ENCODE results near the gene LBP. TPM values are rescaled to one million over a fixed set of nuclear protein-coding genes. Genes with fewer than 3 reads are reported as not detected.
"Not testable (repeated sequence)": the region's sequence is repeated elsewhere in the genome, so short reads cannot be mapped to it uniquely, and the experiment has no call there.

Gene LBP
- polyA plus RNA-seq, 3 donors from 2014 or later: not detected

DNA sequence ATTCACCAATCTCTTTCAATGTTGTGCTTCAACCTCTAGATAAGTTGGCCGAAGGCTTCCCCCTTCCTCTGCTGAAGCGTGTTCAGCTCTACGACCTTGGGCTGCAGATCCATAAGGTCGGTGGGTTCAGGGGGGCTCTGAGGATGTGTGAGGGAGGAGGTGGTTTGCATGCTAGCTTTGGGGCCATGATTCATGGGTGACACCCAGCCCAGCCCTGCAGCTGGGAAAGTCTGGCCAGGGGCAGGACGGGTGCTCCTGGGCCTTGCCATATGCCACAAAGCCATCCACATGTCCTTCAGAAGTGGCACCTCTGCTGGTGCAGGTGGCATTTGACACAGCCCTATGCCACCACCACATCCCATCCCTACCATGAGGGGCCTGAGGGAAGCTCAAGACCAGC lies 27.6 kb downstream of the LBP start:
- H3K27ac Mint-ChIP-seq: no peak overlapping the region
- peaks cover 3 to 15% (median 4%) of the 10 kb centered on the region in 3 donors for H3K27me3 Mint-ChIP-seq (ENCODE audit: low read depth in 3 of 3)
- no peaks in the 10 kb centered on the region for H3K36me3 Mint-ChIP-seq
- no peaks in the 10 kb centered on the region for H3K4me1 Mint-ChIP-seq
- DNase-seq: no peak
- H3K4me3 Mint-ChIP-seq: no peak overlapping the region
- H3K9me3 Mint-ChIP-seq: no peaks in the 10 kb centered on the region

DNA sequence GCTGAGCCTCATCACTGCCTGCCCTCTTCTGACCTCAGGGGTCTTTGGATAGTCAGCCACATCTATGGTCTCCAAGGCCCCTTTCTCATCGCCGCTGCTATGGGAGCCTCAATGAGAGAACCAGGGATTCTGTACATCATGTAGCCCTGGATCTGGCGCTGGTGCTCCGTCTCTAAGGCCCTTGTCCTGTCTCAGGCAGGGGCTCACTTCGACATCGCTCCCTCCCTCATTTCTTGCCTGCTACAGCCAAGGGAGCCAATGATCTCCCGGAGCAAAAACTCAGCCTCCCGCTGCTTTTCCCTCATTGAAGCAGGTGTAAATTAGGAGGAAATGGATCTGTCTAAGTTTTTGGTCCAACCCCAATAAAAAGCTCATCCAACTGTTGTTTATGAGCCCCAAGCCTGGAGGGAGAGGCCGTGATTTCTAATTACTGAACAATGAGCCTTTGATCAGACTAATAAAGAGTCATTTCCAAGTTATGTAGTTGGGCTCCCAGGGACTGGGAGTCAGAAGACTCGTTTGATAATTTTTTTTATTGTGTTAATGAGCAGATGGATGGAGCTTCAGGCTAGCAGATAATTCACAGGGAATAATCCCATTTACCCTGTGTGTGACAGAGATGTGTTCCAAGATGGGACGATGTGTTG lies 30.9 kb downstream of the LBP start:
- Mint-ChIP-seq H3K36me3 (no peaks in the 10 kb centered on the region), H3K4me3 (no peak overlapping the region), H3K27ac (no peak overlapping the region), H3K9me3 (no peaks in the 10 kb centered on the region), H3K4me1 (no peaks in the 10 kb centered on the region), H3K27me3 (ENCODE audit: low read depth in 3 of 3) (peaks cover 4 to 6% (median 5%) of the 10 kb centered on the region in 3 donors)
- DNase-seq: no peak

DNA sequence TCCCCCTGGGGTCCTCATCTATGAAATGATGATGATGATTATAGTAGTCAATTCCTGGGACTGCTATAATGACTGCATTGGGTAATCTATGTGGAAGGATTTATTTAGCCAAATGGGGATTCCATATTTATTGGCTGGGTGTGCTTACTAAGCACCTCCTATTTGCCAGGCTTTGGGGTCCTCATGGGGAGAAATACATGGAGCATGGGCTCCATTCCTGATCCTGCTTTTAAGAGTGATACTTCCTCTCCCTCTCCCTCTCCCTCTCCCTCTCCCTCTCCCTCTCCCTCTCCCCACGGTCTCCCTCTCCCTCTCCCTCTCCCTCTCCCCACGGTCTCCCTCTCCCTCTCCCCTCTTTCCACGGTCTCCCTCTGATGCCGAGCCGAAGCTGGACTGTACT lies 31.6 kb downstream of the LBP start:
- not testable (repeated sequence) for H3K36me3 Mint-ChIP-seq; H3K27me3 Mint-ChIP-seq (ENCODE audit: low read depth in 3 of 3); H3K9me3 Mint-ChIP-seq; H3K4me3 Mint-ChIP-seq; H3K27ac Mint-ChIP-seq; H3K4me1 Mint-ChIP-seq; DNase-seq

DNA sequence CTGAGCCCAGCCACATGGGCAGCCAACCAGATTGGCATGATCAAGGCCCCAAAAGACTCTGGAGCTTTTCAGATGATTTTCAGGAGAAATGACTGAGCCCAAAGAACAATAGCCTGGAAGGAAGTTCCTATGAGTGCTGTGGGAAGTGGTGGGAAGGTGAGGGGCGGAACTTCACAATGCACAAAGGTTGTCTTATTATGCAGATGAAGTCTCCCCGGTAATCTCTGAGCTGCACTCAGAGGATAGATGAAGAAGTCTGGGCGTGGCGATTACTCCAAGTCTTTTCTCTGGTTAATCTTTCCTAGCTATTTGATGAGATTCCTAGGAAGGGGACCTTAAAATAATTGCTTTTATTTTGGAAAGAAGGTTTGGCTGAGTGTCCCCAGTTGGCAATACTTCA lies 36.9 kb downstream of the LBP start:
- Mint-ChIP-seq H3K4me1 (no peaks in the 10 kb centered on the region), H3K9me3 (no peaks in the 10 kb centered on the region), H3K36me3 (no peaks in the 10 kb centered on the region), H3K4me3 (no peak overlapping the region), H3K27ac (no peak overlapping the region), H3K27me3 (ENCODE audit: low read depth in 3 of 3) (peaks cover 1 to 14% (median 2%) of the 10 kb centered on the region in 3 donors)
- DNase-seq: no peak

DNA sequence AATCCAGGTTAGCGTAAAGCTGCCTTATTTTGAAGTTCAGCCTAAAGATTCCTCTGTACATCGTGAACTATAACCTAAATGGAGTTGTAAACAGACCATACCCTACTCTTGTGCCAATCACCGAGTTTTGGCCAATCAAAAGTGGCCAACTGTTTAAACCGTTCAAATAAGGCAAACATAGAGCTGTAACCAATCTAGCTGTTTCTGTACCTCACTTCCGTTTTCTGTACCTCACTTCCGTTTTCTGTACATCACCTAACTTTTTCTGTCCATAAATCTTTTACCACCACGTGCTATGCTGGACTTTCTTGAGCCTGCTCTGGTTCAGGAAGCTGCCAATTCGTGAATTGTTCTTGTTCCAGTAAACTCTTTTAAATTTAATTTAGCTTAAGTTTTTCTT lies 39.7 kb downstream of the LBP start:
- DNase-seq: no peak
- Mint-ChIP-seq H3K4me1 (no peaks in the 10 kb centered on the region), H3K27ac (no peak overlapping the region), H3K36me3 (no peaks in the 10 kb centered on the region), H3K9me3 (no peaks in the 10 kb centered on the region), H3K27me3 (ENCODE audit: low read depth in 3 of 3) (peaks cover 2 to 19% (median 5%) of the 10 kb centered on the region in 3 donors), H3K4me3 (no peak overlapping the region)

DNA sequence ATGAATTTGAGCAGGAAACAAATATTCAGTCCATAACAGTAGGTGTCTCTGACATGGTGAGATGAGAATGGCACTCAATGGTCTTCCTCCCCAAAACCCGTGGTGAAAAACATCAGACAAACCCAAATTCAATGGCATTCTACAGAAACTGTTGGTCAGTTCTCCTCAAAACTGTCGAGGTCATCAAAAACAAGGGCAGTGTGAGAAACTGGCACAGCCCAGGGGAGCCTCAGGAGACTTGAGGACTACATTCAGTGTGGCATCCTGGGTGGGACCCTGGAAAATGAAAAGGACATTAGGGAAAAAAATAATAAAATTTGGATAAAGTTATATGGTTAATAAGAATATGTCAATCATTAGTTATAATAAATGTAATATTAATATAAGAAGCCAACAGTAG lies 40.6 kb downstream of the LBP start:
- H3K36me3 Mint-ChIP-seq: no peaks in the 10 kb centered on the region
- no peaks in the 10 kb centered on the region for H3K4me1 Mint-ChIP-seq
- H3K9me3 Mint-ChIP-seq: no peaks in the 10 kb centered on the region
- peaks cover 2 to 19% (median 5%) of the 10 kb centered on the region in 3 donors for H3K27me3 Mint-ChIP-seq (ENCODE audit: low read depth in 3 of 3)
- H3K4me3 Mint-ChIP-seq: no peak overlapping the region
- DNase-seq: no peak
- no peak overlapping the region for H3K27ac Mint-ChIP-seq

DNA sequence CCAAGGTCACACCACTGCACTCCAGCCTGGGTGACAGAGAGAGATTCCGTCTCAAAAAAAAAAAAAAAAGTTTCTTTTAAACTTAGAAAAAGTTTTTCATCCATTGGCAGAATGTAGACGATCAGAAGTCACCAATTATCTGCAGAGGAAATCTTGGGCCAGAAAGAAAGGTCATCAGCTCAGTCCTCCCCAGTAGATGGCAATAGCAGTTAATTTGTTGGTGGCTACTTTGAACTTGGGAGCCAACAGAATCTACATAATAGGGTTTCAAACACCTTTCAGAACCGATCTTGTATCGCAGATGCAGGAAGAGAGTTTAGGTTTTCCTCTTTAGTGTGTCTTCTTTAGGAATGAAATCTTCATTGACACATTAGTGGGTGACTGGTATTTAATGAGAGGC lies 41.7 kb downstream of the LBP start:
- no peaks in the 10 kb centered on the region for H3K36me3 Mint-ChIP-seq
- H3K4me1 Mint-ChIP-seq: no peaks in the 10 kb centered on the region
- H3K27me3 Mint-ChIP-seq (ENCODE audit: low read depth in 3 of 3): peaks cover 2 to 17% (median 5%) of the 10 kb centered on the region in 3 donors
- DNase-seq: no peak
- H3K27ac Mint-ChIP-seq: no peak overlapping the region
- no peaks in the 10 kb centered on the region for H3K9me3 Mint-ChIP-seq
- no peak overlapping the region for H3K4me3 Mint-ChIP-seq

DNA sequence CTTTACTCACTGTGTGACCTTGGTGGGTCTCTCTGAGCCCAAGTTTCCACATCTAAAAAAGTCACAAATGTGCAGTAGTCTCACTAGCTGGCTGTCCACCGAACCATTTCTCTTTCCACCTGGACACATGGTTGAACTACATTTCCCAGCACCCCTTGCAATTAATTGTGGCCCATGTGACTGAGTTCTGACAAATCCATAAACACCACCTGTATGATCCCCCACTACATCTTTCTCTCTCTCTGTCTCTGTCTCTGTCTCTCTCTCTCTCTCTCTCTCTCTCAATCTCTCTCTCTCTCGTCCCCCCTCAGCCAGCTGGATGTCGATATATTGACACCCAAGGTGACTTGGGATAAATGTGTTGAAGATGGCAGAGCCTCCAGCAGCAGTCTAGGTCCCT lies 46.1 kb downstream of the LBP start:
- no peaks in the 10 kb centered on the region for H3K9me3 Mint-ChIP-seq
- no peaks in the 10 kb centered on the region for H3K4me1 Mint-ChIP-seq
- DNase-seq: no peak
- H3K36me3 Mint-ChIP-seq: no peaks in the 10 kb centered on the region
- peaks cover 0 to 11% (median 10%) of the 10 kb centered on the region in 3 donors for H3K27me3 Mint-ChIP-seq (ENCODE audit: low read depth in 3 of 3)
- H3K4me3 Mint-ChIP-seq: no peak overlapping the region
- H3K27ac Mint-ChIP-seq: no peak overlapping the region

DNA sequence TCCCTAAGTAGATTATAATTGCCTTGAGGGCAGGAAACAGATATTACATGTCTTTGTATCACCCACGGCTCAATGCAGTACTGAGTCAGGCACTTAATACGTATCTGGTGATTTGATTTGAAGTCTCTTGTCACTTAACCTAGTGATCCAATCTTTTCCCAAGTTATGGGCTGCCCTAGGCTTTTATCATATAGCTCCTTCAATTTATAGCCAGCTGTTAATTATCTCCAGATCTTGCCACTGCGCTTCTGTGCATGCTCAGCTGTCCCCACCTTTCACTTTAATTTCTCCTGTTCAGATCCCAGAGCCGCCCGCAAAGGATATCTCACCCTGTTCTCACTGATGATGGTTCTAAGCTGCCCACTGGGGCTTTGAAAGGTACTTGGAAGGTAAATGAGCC lies 47.0 kb downstream of the LBP start:
- Mint-ChIP-seq H3K4me3 (no peak overlapping the region), H3K4me1 (no peaks in the 10 kb centered on the region), H3K9me3 (no peaks in the 10 kb centered on the region), H3K27me3 (ENCODE audit: low read depth in 3 of 3) (peaks cover 0 to 11% (median 10%) of the 10 kb centered on the region in 3 donors), H3K27ac (no peak overlapping the region), H3K36me3 (no peaks in the 10 kb centered on the region)
- DNase-seq: no peak

DNA sequence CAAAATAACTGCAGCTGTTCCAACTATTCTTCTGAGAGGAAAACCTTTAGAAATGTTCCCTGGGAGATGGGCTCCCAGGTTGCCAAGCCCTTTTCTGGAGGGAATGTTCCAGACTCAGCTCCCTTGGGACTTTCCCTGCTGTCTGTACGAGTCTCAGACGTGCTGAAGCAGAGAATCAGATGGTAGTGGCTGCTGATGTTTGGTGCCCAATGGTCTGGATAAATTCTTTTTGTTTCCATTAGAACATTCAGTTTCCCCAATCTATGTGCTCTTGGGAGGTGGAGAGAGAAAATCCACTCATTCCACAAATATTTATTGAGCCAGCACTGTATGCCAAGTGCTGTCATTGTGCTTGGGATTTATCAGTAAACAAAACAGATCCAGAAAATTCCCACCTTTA lies 48.9 kb downstream of the LBP start:
- Mint-ChIP-seq H3K9me3 (no peaks in the 10 kb centered on the region), H3K27ac (no peak overlapping the region), H3K36me3 (no peaks in the 10 kb centered on the region), H3K4me1 (no peaks in the 10 kb centered on the region), H3K27me3 (ENCODE audit: low read depth in 3 of 3) (peaks cover 0 to 6% (median 3%) of the 10 kb centered on the region in 3 donors), H3K4me3 (no peak overlapping the region)
- DNase-seq: no peak

DNA sequence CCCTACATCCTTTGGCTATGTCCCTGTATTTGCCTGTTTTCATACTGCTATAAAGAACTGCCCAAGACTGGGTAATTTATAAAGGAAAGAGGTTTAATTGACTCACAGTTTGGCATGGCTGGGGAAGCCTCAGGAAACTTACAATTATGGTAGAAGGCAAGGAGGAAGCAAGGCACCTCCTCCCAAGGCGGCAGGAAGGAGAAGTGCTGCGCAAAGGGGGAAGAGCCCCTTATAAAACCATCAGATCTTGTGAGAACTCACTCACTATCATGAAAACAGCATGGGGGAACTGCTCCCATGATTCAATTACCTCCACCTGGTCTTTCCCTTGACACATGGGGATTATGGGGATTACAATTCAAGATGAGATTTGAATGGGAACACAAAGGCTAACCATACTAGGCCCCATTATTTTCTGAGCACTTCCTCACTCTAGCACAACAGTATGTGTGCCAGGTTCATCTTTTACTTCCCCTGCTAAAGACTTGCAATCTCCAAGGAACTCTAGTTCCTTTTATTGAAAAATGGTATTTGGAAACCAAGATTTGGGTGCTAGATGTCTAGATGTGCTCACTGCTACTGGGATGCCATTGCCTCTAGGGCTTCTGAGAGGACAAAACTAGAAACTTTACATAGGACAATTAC lies 49.6 kb downstream of the LBP start:
- DNase-seq; H3K36me3 Mint-ChIP-seq; H3K27me3 Mint-ChIP-seq (ENCODE audit: low read depth in 3 of 3); H3K27ac Mint-ChIP-seq; H3K9me3 Mint-ChIP-seq; H3K4me3 Mint-ChIP-seq; H3K4me1 Mint-ChIP-seq: not testable (repeated sequence)

DNA sequence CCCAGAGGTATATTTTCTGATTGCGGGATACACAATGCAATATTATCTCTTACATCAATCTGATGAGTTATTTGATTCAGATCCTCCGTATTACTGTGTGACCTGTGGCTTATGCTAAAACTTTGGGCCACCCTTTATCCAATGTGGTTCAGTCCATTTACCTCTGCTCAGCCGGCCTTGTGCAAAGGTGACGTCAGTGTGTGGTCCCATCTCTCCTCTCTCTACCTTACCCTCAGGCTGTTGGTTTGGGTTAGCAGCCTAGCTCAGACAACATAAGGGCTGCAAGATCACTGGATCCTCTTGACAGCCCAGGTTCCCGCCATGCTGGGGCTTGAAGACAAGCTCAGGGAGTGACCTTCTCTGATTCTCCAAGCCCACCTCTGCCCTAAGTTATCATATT lies 55.8 kb downstream of the LBP start:
- H3K27me3 Mint-ChIP-seq (ENCODE audit: low read depth in 3 of 3): no peaks in the 10 kb centered on the region
- H3K27ac Mint-ChIP-seq: no peak overlapping the region
- no peak for DNase-seq
- no peak overlapping the region for H3K4me3 Mint-ChIP-seq
- H3K36me3 Mint-ChIP-seq: peaks cover 4 to 7% (median 5%) of the 10 kb centered on the region in 3 donors
- H3K4me1 Mint-ChIP-seq: no peaks in the 10 kb centered on the region
- no peaks in the 10 kb centered on the region for H3K9me3 Mint-ChIP-seq

DNA sequence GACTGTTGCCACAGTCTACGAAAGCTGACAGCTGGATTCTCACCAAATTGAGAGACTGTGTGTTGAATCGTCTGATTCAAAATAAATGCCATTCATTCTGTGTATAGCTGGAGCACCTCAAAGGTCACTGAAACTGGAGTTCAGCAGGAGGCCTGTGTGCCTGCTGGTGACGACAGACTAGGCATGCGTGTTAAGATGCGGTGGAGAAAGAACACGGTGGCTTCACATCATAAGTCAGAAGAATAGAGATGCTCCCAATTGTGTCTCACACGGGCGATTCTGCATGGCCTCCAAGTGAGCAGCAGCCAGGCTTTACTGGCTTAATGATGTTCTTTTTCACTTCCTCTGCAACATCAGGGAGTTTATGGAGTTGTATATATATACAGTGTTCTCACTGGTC lies 56.5 kb downstream of the LBP start:
- no peak overlapping the region for H3K27ac Mint-ChIP-seq
- peaks cover 4 to 7% (median 5%) of the 10 kb centered on the region in 3 donors for H3K36me3 Mint-ChIP-seq
- no peak overlapping the region for H3K4me3 Mint-ChIP-seq

DNA sequence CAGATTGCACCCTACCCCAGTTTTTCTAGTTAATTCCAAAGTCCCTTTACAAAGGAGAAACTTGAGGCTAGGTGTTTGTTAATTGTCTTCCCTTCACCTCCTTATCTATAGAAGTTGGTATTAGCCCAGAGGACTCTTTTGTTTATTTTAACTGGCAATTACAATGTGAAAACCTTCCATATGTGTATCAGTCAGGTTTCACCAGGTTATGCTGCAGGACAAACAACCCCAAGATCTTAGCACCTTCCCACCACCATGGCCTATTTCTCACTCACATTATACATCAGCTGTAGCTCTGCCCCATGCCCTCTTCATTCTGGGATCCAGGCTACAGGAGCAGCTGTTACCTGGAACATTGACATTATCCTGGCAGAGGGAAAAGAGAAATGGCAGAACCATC lies 57.7 kb downstream of the LBP start:
- Mint-ChIP-seq H3K27ac (no peak overlapping the region), H3K27me3 (ENCODE audit: low read depth in 3 of 3) (no peaks in the 10 kb centered on the region), H3K4me1 (no peaks in the 10 kb centered on the region), H3K9me3 (no peaks in the 10 kb centered on the region), H3K36me3 (peaks cover 4 to 10% (median 7%) of the 10 kb centered on the region in 3 donors), H3K4me3 (no peak overlapping the region)
- no peak for DNase-seq

More for the DNA sequence above, 56.5 kb downstream of the LBP start:
- no peaks in the 10 kb centered on the region for H3K27me3 Mint-ChIP-seq (ENCODE audit: low read depth in 3 of 3)
- no peaks in the 10 kb centered on the region for H3K9me3 Mint-ChIP-seq
- no peak for DNase-seq
- no peaks in the 10 kb centered on the region for H3K4me1 Mint-ChIP-seq

DNA sequence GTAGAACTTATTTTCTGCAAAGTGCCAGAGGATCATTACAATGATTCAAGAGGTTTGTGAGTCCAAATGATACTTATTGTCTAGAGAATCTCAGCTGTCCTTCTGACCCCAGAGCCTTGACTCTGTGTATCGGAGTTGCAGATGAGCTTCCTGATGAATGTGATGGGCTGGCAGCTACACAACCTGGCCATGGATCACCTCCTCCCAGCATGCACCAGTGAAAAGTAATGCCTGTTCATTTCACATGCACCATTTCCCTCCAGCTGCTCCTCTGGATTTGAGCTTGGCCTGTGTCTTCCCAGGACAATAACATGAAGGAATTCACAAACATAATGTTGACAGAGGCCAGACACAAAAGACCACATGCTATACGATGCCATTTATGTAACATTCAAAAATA lies 58.9 kb downstream of the LBP start:
- no peak for DNase-seq
- peaks cover 4 to 10% (median 7%) of the 10 kb centered on the region in 3 donors for H3K36me3 Mint-ChIP-seq
- H3K27me3 Mint-ChIP-seq (ENCODE audit: low read depth in 3 of 3): no peaks in the 10 kb centered on the region
- H3K4me1 Mint-ChIP-seq: no peaks in the 10 kb centered on the region
- no peaks in the 10 kb centered on the region for H3K9me3 Mint-ChIP-seq
- no peak overlapping the region for H3K4me3 Mint-ChIP-seq
- no peak overlapping the region for H3K27ac Mint-ChIP-seq
